Pulmonary artery endothelial cell (primary cell): Measurements from ENCODE around the gene PTH2R. TPM values are rescaled to one million over a fixed set of nuclear protein-coding genes. Genes with fewer than 3 reads are reported as not detected.
"Not testable (repeated sequence)": the region's sequence is repeated elsewhere in the genome, so short reads cannot be mapped to it uniquely, and the experiment has no call there.

ENCODE experiments used
- DNase-seq: peaks from one replicate; pipeline ENCODE4 v3.0.0-alpha.2; 2011; ENCODE audit warnings: low read depth, low spot score
- total RNA-seq: library from RNA; depleted of rRNA; stranded (reverse); fragments of >200 nt; gene quantifications from 2 replicates; pipeline ENCODE4 v1.2.3, GENCODE V29; 2014

PTH2R gene
- total RNA-seq, 1 donor from 2014 or later, result not detected

- DNase-seq, result not testable (repeated sequence)
These were observed 75.9 kb downstream of the PTH2R start for GRCh38 chr2:208482453-208483015.

GRCh38 chr2:208485390-208485789 is 78.8 kb downstream of the PTH2R start:
- DNase-seq, result no peak

GRCh38 chr2:208488686-208489564 is 82.3 kb downstream of the PTH2R start:
- DNase-seq, result no peak

GRCh38 chr2:208489687-208490086 is 83.1 kb downstream of the PTH2R start:
- no peak for DNase-seq

GRCh38 chr2:208490492-208490891 is 83.9 kb downstream of the PTH2R start:
- DNase-seq, result no peak

GRCh38 chr2:208491641-208492040 is 85.0 kb downstream of the PTH2R start:
- DNase-seq, result no peak

GRCh38 chr2:208492069-208492468 is 85.5 kb downstream of the PTH2R start:
- DNase-seq, result no peak

GRCh38 chr2:208493186-208493585 is 86.6 kb downstream of the PTH2R start:
- DNase-seq, result no peak

- DNase-seq, result no peak
These were observed 89.5 kb downstream of the PTH2R start for GRCh38 chr2:208496129-208496528.

GRCh38 chr2:208501206-208501605 is 94.6 kb downstream of the PTH2R start:
- DNase-seq, result no peak

GRCh38 chr2:208502288-208502687 is 95.7 kb downstream of the PTH2R start:
- no peak for DNase-seq

- not testable (repeated sequence) for DNase-seq
These were observed 98.8 kb downstream of the PTH2R start for GRCh38 chr2:208505365-208505764.

GRCh38 chr2:208509586-208509985 is 103.0 kb downstream of the PTH2R start:
- DNase-seq, result no peak

- DNase-seq, result no peak
These were observed 104.4 kb downstream of the PTH2R start for GRCh38 chr2:208511016-208511415.

GRCh38 chr2:208511573-208511972 is 105.0 kb downstream of the PTH2R start:
- DNase-seq, result no peak

GRCh38 chr2:208515099-208515498 is 108.5 kb downstream of the PTH2R start:
- no peak for DNase-seq

GRCh38 chr2:208523069-208523468 is 116.5 kb downstream of the PTH2R start:
- DNase-seq, result not testable (repeated sequence)

- not testable (repeated sequence) for DNase-seq
These were observed 118.6 kb downstream of the PTH2R start for GRCh38 chr2:208525165-208525564.

- no peak for DNase-seq
These were observed 123.2 kb downstream of the PTH2R start for GRCh38 chr2:208529796-208530195.

GRCh38 chr2:208531361-208531760 is 124.8 kb downstream of the PTH2R start:
- no peak for DNase-seq

- DNase-seq, result not testable (repeated sequence)
These were observed 129.0 kb downstream of the PTH2R start for GRCh38 chr2:208535578-208535977.

GRCh38 chr2:208541461-208541988 is 134.9 kb downstream of the PTH2R start:
- no peak for DNase-seq
